SH-SY5Y (cell line): Measurements from ENCODE around the gene PLXNB1.

Source experiments
- GATA2 ChIP-seq: IDR thresholded peaks from 2 replicates; pipeline ENCODE4 v1.6.1; 2011; ENCODE audit warnings: mild to moderate bottlenecking, low read depth, low read length
- GATA3 ChIP-seq: IDR thresholded peaks from 2 replicates; pipeline ENCODE4 v1.6.1; 2011; ENCODE audit warnings: low read depth, mild to moderate bottlenecking, low read length, moderate library complexity

PLXNB1 gene

DNA sequence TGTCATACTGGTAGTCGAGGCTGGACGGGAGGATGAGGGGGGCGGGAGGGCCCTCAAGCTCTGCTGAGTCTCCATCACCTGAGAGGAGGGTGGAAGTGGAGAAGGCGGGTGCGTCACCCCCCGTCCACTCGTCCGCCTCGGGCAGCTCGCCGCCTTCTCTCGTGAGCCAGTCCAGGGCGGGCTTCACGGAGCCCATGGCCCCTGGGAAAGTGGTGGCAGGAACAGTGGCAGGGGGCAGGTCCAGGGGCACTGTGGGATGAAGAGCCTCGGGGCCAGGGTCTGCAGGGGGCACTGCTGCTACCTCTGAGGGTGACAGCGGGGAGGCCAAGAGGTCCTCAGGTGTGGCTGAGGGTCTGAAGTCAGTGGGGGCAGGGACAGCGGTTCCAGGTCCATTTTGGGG is 10.3 kb downstream of the PLXNB1 start:
- TF ChIP-seq GATA3 (no peak), GATA2 (no peak)

DNA sequence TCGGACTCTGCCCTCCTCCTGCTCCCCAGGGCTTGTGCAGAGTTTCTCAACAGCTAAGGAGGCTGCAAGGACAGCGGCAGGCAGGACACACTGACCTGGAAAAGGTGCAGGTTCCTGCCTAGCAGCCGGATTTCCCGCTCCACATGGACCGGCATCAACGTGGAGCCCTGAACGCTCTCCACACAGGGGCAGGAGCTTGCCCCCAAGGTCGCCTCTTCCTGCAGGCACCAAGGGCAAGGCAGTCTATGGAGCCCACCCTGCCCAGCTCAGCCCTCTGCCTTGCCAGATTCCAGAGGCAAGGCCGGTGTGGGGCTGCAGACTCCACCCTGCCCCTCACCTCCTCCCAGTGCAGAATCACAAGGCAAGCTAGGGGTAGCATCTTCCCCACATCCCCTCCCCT is 10.7 kb downstream of the PLXNB1 start:
- TF ChIP-seq GATA2 = no peak
- TF ChIP-seq GATA3 = no peak

DNA sequence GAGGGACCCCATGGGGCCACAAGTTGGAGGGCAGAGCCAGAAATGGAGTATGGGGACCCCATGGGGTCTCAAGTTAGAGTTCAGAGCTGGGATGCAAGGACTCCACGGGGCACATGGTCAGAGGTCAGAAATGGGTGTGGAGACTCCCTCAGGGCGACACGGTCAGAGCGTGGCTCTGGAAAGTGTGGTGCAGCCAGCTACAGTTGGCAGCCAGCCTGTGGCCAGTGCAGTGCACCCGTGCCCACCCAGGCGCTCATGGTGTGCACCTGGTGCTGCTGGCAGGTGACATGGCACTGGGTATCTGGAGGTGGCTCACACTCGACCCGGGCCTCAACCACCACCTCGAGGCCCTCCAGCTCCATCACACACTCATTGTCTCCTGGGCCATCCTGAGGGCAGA is 11.2 kb downstream of the PLXNB1 start:
- TF ChIP-seq GATA3 = no peak
- TF ChIP-seq GATA2 = no peak

DNA sequence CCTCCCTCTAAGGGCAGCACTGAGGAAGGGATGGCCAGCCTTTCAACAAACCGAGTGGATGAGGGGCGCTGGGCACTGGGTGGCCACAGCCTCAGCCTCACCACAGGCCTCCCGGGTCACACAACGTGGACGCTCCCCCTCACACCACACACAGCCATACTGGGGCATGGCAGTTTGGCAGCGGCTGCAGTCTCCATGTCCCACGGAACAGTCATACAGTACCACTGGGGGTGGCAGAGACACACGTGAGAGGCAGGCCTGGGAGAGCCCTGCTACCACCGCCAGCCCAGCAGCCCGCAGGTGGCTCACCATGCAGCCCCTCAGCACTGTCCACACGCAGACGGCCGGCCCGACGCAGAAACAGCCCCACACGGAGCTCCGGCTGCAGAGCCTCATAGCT is 11.7 kb downstream of the PLXNB1 start:
- no peak for TF ChIP-seq GATA2
- no peak for TF ChIP-seq GATA3

DNA sequence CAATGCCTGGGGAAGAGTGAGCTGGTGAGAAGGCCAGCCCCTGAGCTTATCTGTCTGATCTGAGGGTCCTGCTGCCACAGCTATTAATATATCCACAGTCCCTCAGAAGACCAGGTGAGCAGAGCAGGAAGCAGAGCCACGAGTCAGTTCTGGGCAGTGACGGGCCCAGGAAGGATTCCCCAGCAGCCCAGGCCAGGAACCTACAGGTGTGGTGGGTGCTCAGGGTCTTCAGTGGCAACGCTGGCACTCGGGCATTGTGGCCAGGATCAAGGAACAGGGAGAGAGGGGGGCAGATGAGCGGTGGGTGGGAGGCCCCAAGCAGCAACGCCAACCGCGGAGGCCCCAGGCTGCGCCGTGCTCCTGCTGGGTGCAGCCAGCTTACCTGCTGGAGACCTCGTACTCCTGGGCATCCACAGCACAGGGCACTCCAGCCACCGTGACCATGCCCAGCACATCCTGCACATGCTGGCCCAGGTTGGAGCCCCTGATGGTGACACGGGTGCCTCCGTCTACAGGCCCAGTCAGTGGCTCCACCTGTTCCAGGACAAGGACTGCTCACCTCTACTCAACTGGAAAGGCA is 12.3 kb downstream of the PLXNB1 start:
- 0 out of 2 replicates have a peak, but pooled peaks have one; percentile 15 for TF ChIP-seq GATA2
- no peak for TF ChIP-seq GATA3

DNA sequence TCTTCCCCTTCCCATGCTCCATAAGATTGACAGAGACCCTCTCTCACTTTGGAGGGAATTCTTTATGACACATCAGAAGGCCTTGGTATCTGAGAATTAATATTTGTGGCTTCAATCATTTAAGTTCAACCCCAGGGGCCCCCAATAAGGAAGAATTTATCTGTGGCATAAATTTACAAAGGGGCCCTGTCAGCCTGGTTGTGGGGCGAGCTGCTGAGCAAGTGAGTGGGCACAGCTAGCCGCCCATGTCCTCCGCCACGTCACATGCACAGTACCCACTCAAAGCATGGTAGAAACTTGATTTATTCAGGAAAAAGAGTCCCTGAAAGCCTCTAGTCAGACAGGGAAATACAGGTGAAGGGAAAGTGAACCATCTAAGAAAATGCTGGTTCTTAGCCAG is 13.3 kb downstream of the PLXNB1 start:
- TF ChIP-seq GATA3 (no peak), GATA2 (no peak)

DNA sequence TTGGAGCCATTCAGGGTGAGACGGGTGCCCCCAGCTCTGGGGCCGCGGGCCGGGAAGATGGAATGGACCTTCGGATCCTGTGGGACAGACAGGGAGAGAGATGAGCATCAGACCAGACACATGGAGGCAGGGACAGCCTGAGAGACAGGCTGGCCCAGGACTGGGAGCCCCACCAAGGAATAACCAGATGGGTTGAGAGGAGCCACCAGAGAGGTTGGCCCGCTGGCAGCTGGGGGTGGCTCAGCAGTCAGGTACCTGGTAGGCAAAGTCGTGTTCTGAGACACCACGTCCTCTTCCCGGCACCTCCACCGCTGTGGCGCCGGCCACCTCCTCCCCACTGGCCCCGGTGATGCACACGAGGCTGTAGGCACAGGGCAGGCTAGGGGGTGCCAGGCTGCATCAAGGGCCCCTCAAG is 13.8 kb downstream of the PLXNB1 start:
- TF ChIP-seq GATA2 (no peak), GATA3 (no peak)

DNA sequence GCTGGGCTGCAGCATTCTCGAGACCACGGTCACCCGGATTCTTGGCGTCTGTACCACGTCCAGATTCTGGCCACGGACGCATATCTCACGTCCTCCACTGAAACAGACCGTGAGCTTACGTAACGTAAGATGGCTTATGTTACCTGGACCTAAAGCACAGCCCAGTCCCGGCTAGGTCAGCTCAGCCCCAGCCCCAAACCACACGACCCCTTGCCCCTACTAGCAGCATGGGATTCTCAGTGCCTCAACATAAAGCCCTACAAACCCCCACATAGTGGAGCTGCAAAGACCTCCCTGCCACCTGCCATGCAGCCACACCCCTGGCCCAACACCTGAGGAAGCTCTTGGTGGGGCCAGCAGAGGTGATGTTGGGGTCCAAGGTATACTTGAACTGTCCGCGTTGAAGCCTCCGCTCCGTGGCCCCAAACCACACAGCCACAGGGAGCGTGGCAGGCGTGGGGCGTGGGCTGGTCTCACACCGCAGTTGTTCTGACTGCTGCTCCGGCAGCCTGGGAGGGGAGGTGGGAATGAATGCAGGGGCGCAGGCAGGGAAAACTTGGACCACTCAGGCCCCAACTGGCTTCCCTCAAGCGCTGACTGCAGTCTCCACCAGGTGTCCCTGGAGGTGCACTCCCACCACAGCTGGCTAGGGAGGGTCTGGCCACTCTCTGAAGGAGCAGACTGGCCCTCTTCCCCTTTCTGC is 14.5 kb downstream of the PLXNB1 start:
- TF ChIP-seq GATA2 (no peak), GATA3 (no peak)

DNA sequence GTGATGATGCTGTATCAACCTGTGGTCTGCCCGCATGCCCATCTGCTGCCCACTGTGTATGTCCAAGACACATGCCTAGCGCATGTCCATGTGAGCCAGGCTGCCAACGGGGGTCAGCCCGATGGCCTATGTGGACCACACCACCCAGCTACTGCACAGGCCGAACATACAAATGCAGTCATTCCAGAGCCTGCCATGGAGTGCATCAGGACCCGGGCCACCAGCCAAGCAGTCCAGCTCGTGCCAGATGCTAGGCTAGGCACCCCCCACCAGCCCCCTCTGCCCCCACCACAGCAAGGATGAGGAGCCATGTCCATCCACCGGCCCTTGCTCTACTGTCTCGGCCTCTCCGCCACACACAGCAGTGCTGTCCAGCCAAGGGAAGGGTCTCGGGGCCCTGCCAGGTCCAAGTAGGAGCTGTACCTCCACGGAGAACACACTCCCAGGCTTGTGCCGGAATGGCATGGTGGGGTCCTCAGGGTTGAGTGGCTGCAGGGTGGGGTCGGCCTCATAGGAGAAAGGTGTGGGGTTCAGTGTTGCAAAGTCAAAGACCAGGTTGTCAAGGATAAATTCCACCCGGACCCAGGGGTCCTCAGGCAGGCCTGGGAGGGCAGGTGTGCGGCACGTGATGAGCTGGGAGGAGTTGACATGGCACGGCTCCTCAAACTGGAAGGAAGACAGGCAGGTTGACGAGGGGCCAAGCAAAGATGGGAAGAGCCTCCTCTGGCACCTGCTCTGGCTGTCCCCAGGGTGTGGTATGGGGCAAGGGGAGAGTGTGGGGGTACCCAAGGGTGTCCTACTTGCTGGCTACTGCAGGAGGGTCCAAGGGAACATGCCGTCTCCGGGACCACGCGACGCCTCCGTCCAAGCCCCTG is 15.3 kb downstream of the PLXNB1 start:
- TF ChIP-seq GATA3 = no peak
- TF ChIP-seq GATA2 = no peak

DNA sequence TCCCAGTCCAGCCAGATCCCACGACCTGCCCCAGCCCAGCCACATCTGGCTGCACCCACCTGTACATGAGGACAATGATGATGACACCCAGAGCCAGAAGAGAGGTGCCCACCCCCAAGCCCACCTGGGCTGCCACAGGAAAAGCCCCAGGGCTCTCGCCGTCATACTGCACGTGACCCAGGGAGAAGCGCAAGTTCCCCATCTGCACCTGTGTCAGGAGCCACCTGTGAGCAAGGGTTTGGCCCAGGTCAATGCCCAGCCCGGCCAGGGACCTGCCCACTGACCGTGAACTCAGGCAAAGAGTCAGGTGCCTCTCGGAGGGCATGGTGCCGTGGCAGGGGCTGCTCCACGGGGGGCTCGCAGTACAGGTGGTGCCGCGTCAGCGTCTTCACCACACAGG is 16.3 kb downstream of the PLXNB1 start:
- TF ChIP-seq GATA3 (no peak), GATA2 (no peak)

DNA sequence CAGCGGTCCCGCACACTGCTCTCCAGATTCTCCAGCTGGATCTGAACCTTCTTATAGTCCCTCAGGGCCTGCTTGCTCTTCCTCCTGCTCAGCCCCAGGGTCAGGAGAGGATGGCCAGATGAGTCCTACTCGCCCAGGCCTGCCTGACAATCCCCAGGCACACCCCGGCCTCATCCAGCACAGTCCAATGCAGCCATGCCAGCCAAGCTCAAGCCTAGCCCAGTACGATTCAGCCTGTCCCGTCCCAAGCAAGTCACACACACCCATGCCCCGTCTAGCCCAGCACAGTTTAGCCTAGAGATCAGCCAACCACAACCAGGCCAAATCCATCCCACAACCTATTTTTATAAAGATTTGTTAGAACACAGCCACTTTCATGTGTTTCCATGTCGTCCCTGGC is 16.8 kb downstream of the PLXNB1 start:
- no peak for TF ChIP-seq GATA2
- TF ChIP-seq GATA3 = no peak

DNA sequence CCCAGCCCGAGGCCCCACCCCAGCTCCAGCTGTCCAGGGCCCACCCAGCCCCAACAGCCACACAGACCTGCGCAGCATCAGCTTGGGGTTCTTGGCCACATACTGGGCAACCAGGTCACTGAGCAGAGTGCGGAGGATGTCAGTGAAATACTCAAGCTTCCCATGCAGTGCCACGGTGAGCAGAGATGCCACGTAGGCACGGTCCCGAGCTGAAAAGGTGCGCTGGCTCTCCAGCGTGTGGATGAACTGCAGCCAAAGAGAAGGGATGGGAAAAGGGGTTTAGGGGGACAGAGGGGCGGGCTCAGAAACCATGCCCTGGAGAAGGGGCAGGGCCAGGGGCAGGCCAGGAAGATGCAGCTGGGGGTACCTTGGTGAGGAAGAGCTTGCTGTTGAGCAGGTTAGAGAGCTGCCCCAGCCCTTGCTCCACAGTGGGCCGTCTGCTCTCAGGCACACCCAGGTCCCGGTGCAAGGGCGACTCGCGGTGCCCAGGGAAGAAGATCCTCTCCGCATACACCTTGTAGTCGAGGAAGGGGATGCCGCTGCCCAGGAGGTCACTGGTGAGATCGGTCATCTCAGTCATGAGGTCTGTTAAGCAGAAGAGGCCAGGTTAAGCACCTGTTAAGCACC is 17.4 kb downstream of the PLXNB1 start:
- TF ChIP-seq GATA2 (no peak), GATA3 (no peak)

DNA sequence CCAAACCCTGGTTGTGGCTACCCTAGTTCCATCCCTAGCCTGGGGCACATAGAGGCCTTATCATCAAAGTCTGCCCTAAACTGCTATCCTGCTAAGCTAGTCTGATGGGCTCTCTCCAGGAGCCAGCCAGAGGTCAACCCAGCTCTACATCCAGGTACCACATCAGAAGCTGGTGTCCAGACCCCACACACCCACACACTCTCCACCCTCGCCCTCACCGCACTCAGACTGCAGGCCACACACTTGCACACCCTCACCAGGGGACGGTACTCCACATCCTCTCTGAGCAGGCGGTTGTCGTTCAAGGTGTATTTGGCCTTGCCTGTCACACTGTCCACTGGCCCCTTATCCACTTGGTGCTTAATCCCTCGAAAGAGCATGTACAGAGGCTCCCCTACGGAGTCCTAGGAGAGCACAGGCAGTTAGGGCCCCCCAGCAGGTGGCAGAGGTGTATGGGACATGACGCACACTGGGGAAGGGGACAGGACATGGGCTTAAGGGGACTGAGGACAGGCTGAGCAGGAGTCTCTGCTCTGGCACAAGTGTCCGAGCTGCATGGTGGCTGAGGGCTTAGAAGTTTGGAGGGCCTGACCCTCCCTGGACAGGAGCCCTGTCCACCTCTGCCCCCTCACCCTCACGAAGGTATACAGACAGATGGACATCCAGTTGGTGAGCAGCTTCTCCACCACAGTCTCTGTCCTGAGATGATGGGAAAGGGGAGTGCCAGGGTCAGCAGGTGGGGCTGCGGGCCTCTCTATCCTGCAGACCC is 18.1 kb downstream of the PLXNB1 start:
- TF ChIP-seq GATA3 = no peak
- TF ChIP-seq GATA2 = no peak

DNA sequence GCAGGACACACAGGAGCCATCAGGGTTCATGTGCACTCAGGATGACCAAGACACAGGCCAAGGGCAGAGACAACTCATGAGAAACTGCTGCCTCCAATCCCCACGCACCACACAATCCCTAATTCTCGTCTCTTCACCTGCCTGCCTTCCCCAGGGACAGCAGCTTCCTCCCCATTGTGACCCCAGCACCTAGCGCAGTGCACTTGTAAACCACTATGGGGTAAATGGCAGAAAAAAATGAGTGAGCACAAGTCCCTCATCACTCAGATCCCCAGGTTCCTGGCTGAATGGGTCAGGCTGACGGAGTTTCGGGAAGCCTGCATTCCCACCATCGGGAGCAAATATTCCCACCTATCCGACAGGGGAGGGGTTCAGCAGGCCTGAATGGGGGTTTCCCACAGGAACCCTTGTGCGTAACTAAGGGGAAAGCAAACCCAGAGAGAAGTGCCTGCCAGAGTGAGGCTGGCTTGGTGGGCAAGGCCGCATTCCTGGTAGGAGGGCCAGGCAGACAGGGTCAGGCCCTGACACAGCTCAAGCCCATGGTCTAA is 18.8 kb downstream of the PLXNB1 start:
- TF ChIP-seq GATA3 = no peak
- no peak for TF ChIP-seq GATA2
